ENCODE measurements around the gene NCDN. TPM values are rescaled to one million over a fixed set of nuclear protein-coding genes. Genes with fewer than 3 reads are reported as not detected.

Gene NCDN
- polyA plus RNA-seq, 3 donors from 2014 or later, result 4.1 to 8.9 (median 4.9) TPM

DNA sequence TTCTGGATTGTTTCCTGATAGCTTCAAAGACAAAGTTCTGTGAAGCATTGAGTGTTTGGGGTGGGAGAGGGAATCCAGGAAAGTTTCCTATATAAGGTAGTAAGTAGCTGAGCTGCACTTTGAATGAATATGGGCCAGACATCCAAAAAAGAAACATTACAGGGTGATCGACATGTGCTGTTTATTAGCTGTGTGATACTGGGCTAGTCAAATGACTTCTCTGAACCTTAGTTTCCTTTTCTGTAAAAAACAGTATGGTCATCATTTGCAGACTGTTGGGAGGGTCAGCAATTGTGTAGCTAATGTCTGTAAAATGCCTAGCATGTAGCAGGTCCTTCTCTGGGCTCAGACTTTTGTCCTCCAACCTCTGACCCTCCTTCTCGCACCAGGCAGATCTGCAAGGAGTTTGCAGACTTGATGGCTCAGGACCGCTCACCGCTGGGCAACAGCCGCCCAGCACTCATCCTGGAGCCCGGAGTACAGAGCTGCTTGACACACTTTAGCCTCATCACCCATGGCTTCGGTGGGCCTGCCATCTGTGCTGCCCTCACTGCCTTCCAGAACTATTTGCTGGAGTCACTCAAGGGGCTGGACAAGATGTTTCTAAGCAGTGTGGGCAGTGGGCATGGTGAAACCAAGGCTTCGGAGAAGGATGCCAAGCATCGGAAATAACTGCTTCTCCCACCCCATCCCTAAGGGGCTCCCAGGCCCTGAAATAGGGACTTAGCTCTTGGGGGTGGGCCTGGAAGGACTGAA is 36.6 kb downstream of the NCDN start:
- Mint-ChIP-seq H3K4me3 (no peak overlapping the region), H3K4me1 (peaks cover 27 to 28% of the 10 kb centered on the region in 2 donors), H3K36me3 (peaks cover 5 to 21% (median 8%) of the 10 kb centered on the region in 3 donors), H3K27me3 (ENCODE audit: low read depth in 3 of 3) (peaks cover 0 to 2% (median 1%) of the 10 kb centered on the region in 3 donors), H3K9me3 (no peaks in the 10 kb centered on the region), H3K27ac (peak overlapping the region in 5 of 6 donors; percentile 33 to 91 (median 62))
- DNase-seq, result no peak

DNA sequence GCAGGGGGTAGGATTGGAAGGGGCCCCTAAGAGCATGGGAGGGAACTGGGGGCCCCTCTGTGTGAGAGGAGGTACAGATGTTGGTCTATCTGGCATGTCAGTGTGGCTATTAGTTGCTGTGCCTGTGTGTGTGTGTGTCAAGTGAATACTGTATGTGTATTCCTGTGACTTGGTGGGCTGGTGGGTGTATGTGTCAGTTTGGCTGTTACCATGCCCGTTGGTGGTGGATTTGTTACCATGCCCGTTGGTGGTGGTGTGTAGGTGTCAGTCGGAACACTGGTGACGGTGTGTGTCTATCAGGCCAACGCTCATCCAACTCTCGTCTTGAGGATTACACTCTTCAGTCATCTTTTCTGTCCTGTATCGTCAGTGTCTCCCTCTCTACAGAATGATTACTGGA is 38.1 kb downstream of the NCDN start:
- H3K4me1 Mint-ChIP-seq, result peaks cover 23 to 28% of the 10 kb centered on the region in 2 donors
- peak overlapping the region; percentile 3 to 74 (median 57) for H3K27ac Mint-ChIP-seq
- DNase-seq, result no peak
- H3K27me3 Mint-ChIP-seq (ENCODE audit: low read depth in 3 of 3), result peaks cover 0 to 2% (median 1%) of the 10 kb centered on the region in 3 donors
- peaks cover 9 to 25% (median 15%) of the 10 kb centered on the region in 3 donors for H3K36me3 Mint-ChIP-seq
- no peaks in the 10 kb centered on the region for H3K9me3 Mint-ChIP-seq
- H3K4me3 Mint-ChIP-seq, result no peak overlapping the region

DNA sequence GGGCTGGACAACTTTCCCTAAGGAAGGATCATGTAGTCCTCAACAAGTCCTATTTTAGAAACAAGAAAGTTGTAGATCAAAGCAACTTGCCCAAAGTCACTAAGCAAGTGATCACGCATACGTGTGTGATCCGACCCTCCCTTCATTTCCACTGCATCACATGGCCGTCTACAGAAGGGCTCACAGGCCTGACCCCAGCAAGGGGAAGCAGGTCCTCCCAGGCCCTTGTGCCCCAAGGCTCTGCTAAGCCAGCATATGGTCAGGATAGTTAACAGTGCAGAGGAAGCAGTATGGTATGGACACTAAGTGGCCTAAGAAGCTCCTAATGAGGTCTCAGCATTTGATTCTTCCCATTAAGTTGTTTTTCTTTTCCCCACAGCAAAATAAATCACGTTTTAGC is 40.3 kb downstream of the NCDN start:
- no peak overlapping the region for H3K4me3 Mint-ChIP-seq
- peaks cover 7 to 24% (median 9%) of the 10 kb centered on the region in 3 donors for H3K36me3 Mint-ChIP-seq
- DNase-seq, result no peak
- H3K27ac Mint-ChIP-seq, result no peak overlapping the region
- no peaks in the 10 kb centered on the region for H3K27me3 Mint-ChIP-seq (ENCODE audit: low read depth in 3 of 3)
- no peaks in the 10 kb centered on the region for H3K9me3 Mint-ChIP-seq
- peaks cover 14 to 19% of the 10 kb centered on the region in 2 donors for H3K4me1 Mint-ChIP-seq

DNA sequence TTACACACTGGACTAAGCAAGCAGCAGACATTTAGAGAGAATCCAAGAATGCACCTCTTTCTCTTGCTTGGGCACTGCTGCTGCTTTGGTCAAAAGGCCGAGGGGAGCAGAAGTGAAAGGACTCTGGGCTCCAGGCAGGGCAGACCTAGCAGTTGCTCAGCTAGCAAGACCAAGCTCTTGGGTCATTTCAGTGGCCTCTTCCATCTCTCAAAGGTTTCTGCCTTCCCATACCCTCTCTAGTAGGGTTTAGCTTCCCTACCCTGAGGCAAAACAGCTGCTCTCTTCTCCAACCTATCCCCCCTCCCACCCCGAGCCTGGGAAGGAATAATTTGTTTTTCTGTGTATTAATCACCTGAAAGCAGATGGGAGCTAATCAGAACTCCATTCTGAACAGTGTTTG is 41.3 kb downstream of the NCDN start:
- Mint-ChIP-seq H3K27me3 (ENCODE audit: low read depth in 3 of 3) (no peaks in the 10 kb centered on the region), H3K36me3 (peaks cover 11 to 32% (median 12%) of the 10 kb centered on the region in 3 donors), H3K4me3 (no peak overlapping the region), H3K27ac (peak overlapping the region in 1 of 6 donors; percentile 63), H3K4me1 (peaks cover 5 to 9% of the 10 kb centered on the region in 2 donors), H3K9me3 (no peaks in the 10 kb centered on the region)
- no peak for DNase-seq

DNA sequence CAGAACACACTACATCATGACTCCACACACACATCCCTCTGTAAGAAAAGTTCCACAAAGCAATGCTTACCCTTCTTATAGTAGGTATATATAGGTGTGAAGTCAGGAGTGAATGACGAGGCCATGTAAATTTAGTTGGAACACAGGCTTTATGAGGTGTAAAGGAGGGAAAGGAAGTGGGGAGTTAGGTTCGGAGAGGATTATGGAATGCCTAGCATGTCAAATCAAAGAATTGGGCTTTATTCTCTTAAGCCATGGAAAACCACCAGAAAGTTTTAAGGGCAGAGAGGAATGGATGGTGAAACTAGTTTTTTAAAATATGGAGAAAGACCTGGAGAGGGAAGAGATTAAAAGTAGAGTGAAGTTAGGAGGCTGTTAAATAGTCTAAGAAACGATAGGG is 41.8 kb downstream of the NCDN start:
- no peak for DNase-seq
- peak overlapping the region in 1 of 6 donors; percentile 84 for H3K27ac Mint-ChIP-seq
- H3K9me3 Mint-ChIP-seq, result no peaks in the 10 kb centered on the region
- peaks cover 0 to 2% (median 0%) of the 10 kb centered on the region in 3 donors for H3K27me3 Mint-ChIP-seq (ENCODE audit: low read depth in 3 of 3)
- no peak overlapping the region for H3K4me3 Mint-ChIP-seq
- peaks cover 3 to 8% of the 10 kb centered on the region in 2 donors for H3K4me1 Mint-ChIP-seq
- H3K36me3 Mint-ChIP-seq, result peaks cover 12 to 36% (median 15%) of the 10 kb centered on the region in 3 donors

DNA sequence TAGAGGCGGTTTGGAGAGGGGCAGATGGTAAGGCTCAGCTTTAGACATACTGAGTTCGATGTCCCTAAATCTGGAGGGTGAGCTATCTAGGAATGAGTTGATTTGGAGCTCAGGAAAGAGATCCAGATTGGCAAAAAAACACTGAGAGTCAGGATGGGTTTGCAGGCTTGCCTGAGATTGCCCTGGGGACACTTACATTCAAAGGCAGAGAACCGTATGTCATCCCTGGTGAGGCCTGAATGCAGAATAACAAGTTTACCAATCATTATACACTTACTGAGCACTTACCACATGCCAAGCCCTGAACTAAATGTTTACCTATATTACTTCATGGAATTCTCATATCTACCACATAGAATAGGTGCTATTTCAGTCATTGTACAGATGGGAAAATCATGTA is 43.0 kb downstream of the NCDN start:
- Mint-ChIP-seq H3K27me3 (ENCODE audit: low read depth in 3 of 3) (peaks cover 0 to 2% (median 2%) of the 10 kb centered on the region in 3 donors), H3K36me3 (peaks cover 12 to 34% (median 15%) of the 10 kb centered on the region in 3 donors), H3K4me1 (peaks cover 3 to 12% of the 10 kb centered on the region in 2 donors), H3K4me3 (no peak overlapping the region), H3K27ac (peak overlapping the region in 2 of 6 donors; percentile 14 to 35), H3K9me3 (no peaks in the 10 kb centered on the region)
- no peak for DNase-seq

DNA sequence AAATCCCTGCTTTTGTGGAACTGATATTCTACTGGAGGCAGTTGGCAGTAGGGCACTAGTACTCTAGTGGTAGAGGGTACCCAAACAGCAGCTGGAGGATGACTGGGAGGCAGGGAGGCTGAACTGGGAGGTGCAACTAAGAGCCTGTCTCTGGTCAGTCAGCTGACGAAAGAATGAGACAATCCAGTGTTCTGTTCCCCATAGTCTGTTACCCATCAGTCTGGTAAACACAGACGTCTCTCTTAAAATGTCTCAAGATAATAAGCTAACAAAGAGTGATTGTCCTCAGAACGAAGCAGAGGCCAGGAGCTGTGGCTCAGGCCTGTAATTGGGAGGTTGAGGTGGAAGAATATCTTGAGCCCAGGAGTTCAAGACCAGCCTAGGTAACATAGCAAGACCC is 45.9 kb downstream of the NCDN start:
- H3K36me3 Mint-ChIP-seq, result peaks cover 24 to 39% (median 29%) of the 10 kb centered on the region in 3 donors
- no peak overlapping the region for H3K4me3 Mint-ChIP-seq
- no peaks in the 10 kb centered on the region for H3K9me3 Mint-ChIP-seq
- peak overlapping the region in 1 of 6 donors; percentile 26 for H3K27ac Mint-ChIP-seq
- peaks cover 0 to 4% (median 2%) of the 10 kb centered on the region in 3 donors for H3K27me3 Mint-ChIP-seq (ENCODE audit: low read depth in 3 of 3)
- no peak for DNase-seq
- peaks cover 1 to 25% of the 10 kb centered on the region in 2 donors for H3K4me1 Mint-ChIP-seq

DNA sequence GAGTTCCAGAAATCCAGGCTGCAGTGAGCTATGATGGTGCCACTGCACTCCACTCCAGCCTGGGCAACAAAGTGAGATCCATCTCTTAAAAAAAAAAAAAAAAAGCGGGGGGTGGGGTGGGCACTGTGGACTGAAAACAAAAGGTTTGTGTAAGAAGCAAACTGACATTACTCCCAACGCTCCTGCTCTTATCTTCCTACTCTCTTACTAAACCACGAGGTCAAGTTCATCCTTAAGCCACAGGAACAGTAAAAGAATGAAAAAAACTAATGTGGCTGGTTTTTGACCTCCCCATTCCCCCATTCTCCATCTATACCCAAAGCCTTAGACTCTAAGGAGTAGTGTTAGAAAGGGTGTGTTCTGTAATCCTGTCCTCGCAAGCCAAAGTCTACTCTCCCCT is 46.3 kb downstream of the NCDN start:
- DNase-seq, result no peak
- peaks cover 1 to 25% of the 10 kb centered on the region in 2 donors for H3K4me1 Mint-ChIP-seq
- H3K9me3 Mint-ChIP-seq, result no peaks in the 10 kb centered on the region
- H3K27me3 Mint-ChIP-seq (ENCODE audit: low read depth in 3 of 3), result peaks cover 0 to 4% (median 2%) of the 10 kb centered on the region in 3 donors
- peak overlapping the region in 2 of 6 donors; percentile 19 to 51 for H3K27ac Mint-ChIP-seq
- peaks cover 24 to 41% (median 30%) of the 10 kb centered on the region in 3 donors for H3K36me3 Mint-ChIP-seq
- no peak overlapping the region for H3K4me3 Mint-ChIP-seq

DNA sequence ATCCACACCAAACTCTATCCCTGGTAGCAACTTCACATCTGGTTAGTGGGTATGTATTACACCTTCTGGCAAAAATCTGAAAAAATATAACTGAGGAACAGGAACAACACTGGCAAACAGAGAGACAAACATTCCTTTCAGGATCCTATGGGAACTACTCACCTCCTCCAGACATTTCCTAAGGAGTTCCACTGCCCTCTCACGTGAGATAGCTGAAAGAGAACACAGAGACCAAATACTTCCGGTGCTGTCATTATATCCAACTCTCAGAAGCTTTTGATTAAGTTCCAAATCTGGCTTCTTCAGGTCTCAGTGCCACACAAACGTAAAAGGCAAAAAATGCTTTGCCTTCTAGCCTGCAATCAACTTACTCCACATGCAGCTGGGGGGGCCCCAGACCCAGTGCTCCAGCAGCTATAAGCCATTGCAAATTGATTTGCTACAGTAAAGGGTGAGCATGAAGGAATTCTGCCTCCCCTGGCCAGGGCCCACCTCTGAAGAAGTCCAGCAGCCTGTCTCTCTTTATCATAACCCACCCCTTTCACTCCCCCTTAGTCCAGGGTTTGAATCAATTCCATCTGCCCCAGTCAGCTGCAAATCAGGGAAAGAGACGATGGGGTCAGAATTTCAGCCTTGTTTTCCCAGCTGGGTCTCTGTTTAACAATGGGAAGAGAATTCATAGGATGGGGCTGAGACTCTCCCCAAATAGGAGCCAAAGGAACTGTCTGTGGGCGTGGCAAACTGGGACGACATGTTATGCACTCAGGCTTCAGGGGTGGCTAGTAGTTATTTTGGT is 47.7 kb downstream of the NCDN start:
- Mint-ChIP-seq H3K4me3 (no peak overlapping the region), H3K9me3 (no peaks in the 10 kb centered on the region), H3K27ac (peak overlapping the region in 5 of 6 donors; percentile 37 to 78 (median 55)), H3K27me3 (ENCODE audit: low read depth in 3 of 3) (peaks cover 0 to 4% (median 2%) of the 10 kb centered on the region in 3 donors), H3K36me3 (peaks cover 19 to 37% (median 29%) of the 10 kb centered on the region in 3 donors), H3K4me1 (peaks cover 1 to 30% of the 10 kb centered on the region in 2 donors)
- no peak for DNase-seq

DNA sequence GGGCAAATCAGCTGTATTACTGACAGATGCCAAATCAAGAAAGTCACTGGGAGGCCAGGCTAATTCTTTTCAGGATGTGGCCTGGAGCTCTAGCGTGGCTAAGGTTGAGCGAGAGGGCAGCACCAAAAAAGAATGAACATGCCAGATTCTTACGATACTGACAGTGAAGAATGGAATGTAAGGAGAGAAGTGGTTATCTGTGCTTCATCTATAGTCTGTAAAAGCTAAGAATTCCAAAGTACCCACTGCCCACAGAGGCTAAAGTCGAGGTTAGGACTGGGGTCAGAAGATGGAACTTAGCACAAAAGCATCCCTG is 48.2 kb downstream of the NCDN start:
- Mint-ChIP-seq H3K4me3 (no peak overlapping the region), H3K36me3 (peaks cover 19 to 34% (median 26%) of the 10 kb centered on the region in 3 donors), H3K4me1 (peaks cover 1 to 32% of the 10 kb centered on the region in 2 donors), H3K27ac (peak overlapping the region in 5 of 6 donors; percentile 6 to 77 (median 41)), H3K9me3 (no peaks in the 10 kb centered on the region), H3K27me3 (ENCODE audit: low read depth in 3 of 3) (peaks cover 0 to 4% (median 2%) of the 10 kb centered on the region in 3 donors)
- no peak for DNase-seq

DNA sequence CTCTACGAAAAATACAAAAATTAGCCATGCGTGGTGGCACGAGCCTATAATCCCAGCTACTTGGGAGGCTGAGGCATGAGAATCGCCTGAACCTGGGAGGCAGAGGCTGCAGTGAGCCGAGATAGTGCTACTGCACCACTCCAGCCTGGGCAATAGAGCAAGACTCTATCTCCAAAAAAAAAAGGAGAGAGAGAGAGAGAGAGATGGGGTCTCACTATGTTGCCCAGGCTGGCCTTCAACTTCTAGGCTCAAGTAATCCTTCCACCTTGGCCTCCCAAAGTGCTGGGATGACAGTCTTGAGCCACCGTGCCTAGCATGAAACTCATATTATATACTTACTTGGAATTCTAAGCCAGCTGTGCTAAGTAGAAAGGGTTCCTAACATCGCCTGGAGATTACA is 54.1 kb downstream of the NCDN start:
- Mint-ChIP-seq H3K27me3 (ENCODE audit: low read depth in 3 of 3) (no peaks in the 10 kb centered on the region), H3K4me1 (peaks cover 13 to 45% of the 10 kb centered on the region in 2 donors), H3K4me3 (no peak overlapping the region), H3K36me3 (peaks cover 12 to 24% (median 20%) of the 10 kb centered on the region in 3 donors), H3K27ac (no peak overlapping the region), H3K9me3 (no peaks in the 10 kb centered on the region)
- DNase-seq, result no peak

DNA sequence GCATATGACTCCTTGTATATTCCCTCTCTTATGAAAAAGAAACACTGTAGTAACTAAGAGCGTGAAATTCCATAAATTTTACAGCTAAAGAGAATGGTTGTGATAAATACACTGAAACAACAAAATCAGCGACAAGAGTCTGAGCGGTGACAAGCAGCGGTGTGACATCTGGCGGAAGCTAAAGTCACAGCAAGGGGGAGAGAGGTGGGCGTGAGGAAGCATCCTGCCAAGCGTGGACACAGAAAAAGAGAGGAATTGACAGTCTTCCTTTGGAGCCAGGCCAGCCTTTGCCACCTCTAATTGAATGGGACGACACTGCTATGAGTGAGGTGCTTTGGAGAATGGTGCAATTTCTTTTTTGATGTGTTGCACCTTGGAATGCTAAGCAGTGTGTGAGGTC is 57.8 kb downstream of the NCDN start:
- H3K27ac Mint-ChIP-seq, result peak overlapping the region in 1 of 6 donors; percentile 65
- H3K27me3 Mint-ChIP-seq (ENCODE audit: low read depth in 3 of 3), result no peaks in the 10 kb centered on the region
- peaks cover 0 to 12% (median 3%) of the 10 kb centered on the region in 3 donors for H3K36me3 Mint-ChIP-seq
- no peak overlapping the region for H3K4me3 Mint-ChIP-seq
- H3K9me3 Mint-ChIP-seq, result no peaks in the 10 kb centered on the region
- no peak for DNase-seq
- H3K4me1 Mint-ChIP-seq, result peaks cover 25 to 63% of the 10 kb centered on the region in 2 donors
